HEK293 (cell line): ENCODE data around the gene VEGFB.

ENCODE experiments used
- CTCF ChIA-PET: fragments of 350-600 bp; formaldehyde crosslinking; extraction: SDS; loops from one replicate; lab custom pipeline; 2021; ENCODE audit warnings: antibody characterized with exemption; lab: Yijun Ruan, JAX
- POLR2A ChIA-PET: fragments of 300-600 bp; formaldehyde crosslinking; extraction: SDS; loops from one replicate; lab custom pipeline; 2020; ENCODE audit warnings: antibody characterized with exemption, inconsistent platforms; lab: Yijun Ruan, JAX
- H3K27ac ChIP-seq: fragments of 200-500 bp; sonication (Bioruptor generic); 2 replicates; pipeline ENCODE4 v1.5.1; 2014; ENCODE audit warnings: low read depth, low read length, control low read depth, inconsistent platforms; ENCODE audit errors: extremely low read depth
- H3K36me3 ChIP-seq, 2 experiments: fragments of 200-500 bp in 1 of 2; sonication (Bioruptor generic) in 1 of 2; 1 replicate in 1 of 2; 2 replicates in 1 of 2; pipeline ENCODE4 v1.5.1; 2014 to 2017; ENCODE audit warnings: inconsistent platforms in 2 of 2, low read length in 2 of 2; ENCODE audit not compliant: control insufficient read depth in 2 of 2, insufficient read depth in 1 of 2
- H3K4me1 ChIP-seq: fragments of 200-500 bp; sonication (Bioruptor generic); 2 replicates; pipeline ENCODE4 v1.5.1; 2014; ENCODE audit warnings: mild to moderate bottlenecking, low read length, inconsistent platforms; ENCODE audit not compliant: control insufficient read depth, insufficient read depth
- H3K4me3 ChIP-seq: 2 replicates; pipeline ENCODE4 v1.5.1; 2011; ENCODE audit warnings: low read depth, mild to moderate bottlenecking, control low read depth, low read length, moderate library complexity
- H3K9me3 ChIP-seq: fragments of 200-500 bp; sonication (Bioruptor generic); 2 replicates; pipeline ENCODE4 v1.5.1; 2014; ENCODE audit warnings: low read depth, low read length, inconsistent platforms; ENCODE audit not compliant: control insufficient read depth, insufficient read depth
- SCRT1 ChIP-seq: fragments of 450-650 bp; formaldehyde crosslinking; IDR thresholded peaks from 2 replicates; pipeline ENCODE4 v1.5.1; 2016; ENCODE audit warnings: missing biosample characterization, missing genetic modification characterization, borderline replicate concordance
- SCRT2 ChIP-seq: fragments of 450-650 bp; formaldehyde crosslinking; IDR thresholded peaks from 2 replicates; pipeline ENCODE4 v1.5.1; 2016; ENCODE audit warnings: missing biosample characterization, missing genetic modification characterization
- ZBTB1 ChIP-seq: fragments of 450-650 bp; formaldehyde crosslinking; IDR thresholded peaks from 2 replicates; pipeline ENCODE4 v1.5.1; 2016; ENCODE audit warnings: missing biosample characterization, missing genetic modification characterization
- ZEB2 ChIP-seq: fragments of 450-650 bp; formaldehyde crosslinking; IDR thresholded peaks from 2 replicates; pipeline ENCODE4 v1.5.1; 2016; ENCODE audit warnings: missing biosample characterization, missing genetic modification characterization
- ZFHX2 ChIP-seq: fragments of 450-650 bp; formaldehyde crosslinking; conservative IDR thresholded peaks from 2 replicates; pipeline ENCODE4 v1.5.1; 2016; ENCODE audit warnings: missing biosample characterization, missing genetic modification characterization
- ZNF10 ChIP-seq: fragments of 450-650 bp; formaldehyde crosslinking; IDR thresholded peaks from 2 replicates; pipeline ENCODE4 v1.5.1; 2017; ENCODE audit warnings: missing biosample characterization, missing genetic modification characterization
- ZNF112 ChIP-seq: fragments of 450-650 bp; formaldehyde crosslinking; IDR thresholded peaks from 2 replicates; pipeline ENCODE4 v1.5.0; 2017; ENCODE audit warnings: missing biosample characterization, missing genetic modification characterization
- ZNF600 ChIP-seq: fragments of 450-650 bp; formaldehyde crosslinking; IDR thresholded peaks from 2 replicates; pipeline ENCODE4 v1.5.1; 2016; ENCODE audit warnings: missing biosample characterization, missing genetic modification characterization
- ZNF747 ChIP-seq: fragments of 450-650 bp; formaldehyde crosslinking; IDR thresholded peaks from 2 replicates; pipeline ENCODE4 v1.5.1; 2016; ENCODE audit warnings: missing biosample characterization, missing genetic modification characterization
- ZNF837 ChIP-seq: fragments of 450-650 bp; formaldehyde crosslinking; IDR thresholded peaks from 2 replicates; pipeline ENCODE4 v1.5.1; 2016; ENCODE audit warnings: missing biosample characterization, missing genetic modification characterization
- ZSCAN30 ChIP-seq: fragments of 450-650 bp; IDR thresholded peaks from 2 replicates; pipeline ENCODE4 v1.5.1; 2018; ENCODE audit warnings: missing biosample characterization, mild to moderate bottlenecking, missing genetic modification characterization, moderate library complexity
- TF ChIP-seq, protein P1 (sequence below): fragments of 450-650 bp; formaldehyde crosslinking; IDR thresholded peaks from 2 replicates; pipeline ENCODE4 v1.5.1; 2016; ENCODE audit warnings: missing biosample characterization, missing genetic modification characterization
- TF ChIP-seq, protein P2 (sequence below): fragments of 450-650 bp; formaldehyde crosslinking; IDR thresholded peaks from 2 replicates; pipeline ENCODE4 v1.5.1; 2016; ENCODE audit warnings: missing biosample characterization, missing genetic modification characterization
- TF ChIP-seq, protein P3 (sequence below): fragments of 450-650 bp; formaldehyde crosslinking; IDR thresholded peaks from 2 replicates; pipeline ENCODE4 v1.5.1; 2016; ENCODE audit warnings: missing biosample characterization, missing genetic modification characterization
- TF ChIP-seq, protein P4 (sequence below): fragments of 450-650 bp; formaldehyde crosslinking; IDR thresholded peaks from 2 replicates; pipeline ENCODE4 v1.5.1; 2016; ENCODE audit warnings: missing biosample characterization, missing genetic modification characterization
- TF ChIP-seq, protein P5 (sequence below): fragments of 450-650 bp; formaldehyde crosslinking; IDR thresholded peaks from 2 replicates; pipeline ENCODE4 v1.5.1; 2016; ENCODE audit warnings: missing biosample characterization, missing genetic modification characterization
- TF ChIP-seq, protein P6 (sequence below): fragments of 450-650 bp; formaldehyde crosslinking; IDR thresholded peaks from 2 replicates; pipeline ENCODE4 v1.5.1; 2016; ENCODE audit warnings: missing biosample characterization, missing genetic modification characterization
- TF ChIP-seq, protein P7 (sequence below): fragments of 450-650 bp; formaldehyde crosslinking; IDR thresholded peaks from 2 replicates; pipeline ENCODE4 v1.5.1; 2017; ENCODE audit warnings: missing biosample characterization, missing genetic modification characterization

Gene VEGFB

DNA sequence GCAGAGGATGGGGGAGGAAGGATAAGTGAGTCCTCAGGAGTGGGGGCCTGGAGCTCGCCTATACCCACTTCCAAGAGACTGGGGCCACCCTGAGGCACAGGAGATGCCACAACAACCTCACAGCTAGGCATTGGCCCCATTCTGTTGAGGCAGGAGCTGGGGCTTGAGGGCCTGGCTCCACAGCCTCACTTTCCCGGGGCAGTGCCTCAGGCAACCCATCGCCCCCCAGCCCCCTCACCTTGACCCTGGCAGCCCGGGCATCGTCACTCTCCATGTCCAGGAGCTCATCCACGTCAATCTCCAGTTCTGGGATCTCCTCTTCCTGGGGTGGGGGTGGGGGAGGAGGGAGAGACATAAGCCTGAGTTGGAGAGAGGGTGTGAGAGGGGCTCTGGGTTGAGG, 10.6 kb downstream of the VEGFB start (continued):
- TF ChIP-seq, protein P1, sequence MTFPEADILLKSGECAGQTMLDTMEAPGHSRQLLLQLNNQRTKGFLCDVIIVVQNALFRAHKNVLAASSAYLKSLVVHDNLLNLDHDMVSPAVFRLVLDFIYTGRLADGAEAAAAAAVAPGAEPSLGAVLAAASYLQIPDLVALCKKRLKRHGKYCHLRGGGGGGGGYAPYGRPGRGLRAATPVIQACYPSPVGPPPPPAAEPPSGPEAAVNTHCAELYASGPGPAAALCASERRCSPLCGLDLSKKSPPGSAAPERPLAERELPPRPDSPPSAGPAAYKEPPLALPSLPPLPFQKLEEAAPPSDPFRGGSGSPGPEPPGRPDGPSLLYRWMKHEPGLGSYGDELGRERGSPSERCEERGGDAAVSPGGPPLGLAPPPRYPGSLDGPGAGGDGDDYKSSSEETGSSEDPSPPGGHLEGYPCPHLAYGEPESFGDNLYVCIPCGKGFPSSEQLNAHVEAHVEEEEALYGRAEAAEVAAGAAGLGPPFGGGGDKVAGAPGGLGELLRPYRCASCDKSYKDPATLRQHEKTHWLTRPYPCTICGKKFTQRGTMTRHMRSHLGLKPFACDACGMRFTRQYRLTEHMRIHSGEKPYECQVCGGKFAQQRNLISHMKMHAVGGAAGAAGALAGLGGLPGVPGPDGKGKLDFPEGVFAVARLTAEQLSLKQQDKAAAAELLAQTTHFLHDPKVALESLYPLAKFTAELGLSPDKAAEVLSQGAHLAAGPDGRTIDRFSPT (tag by site-specific recombination), result peak; percentile 58; the same call in 1 of the 2 replicates
- no peak for TF ChIP-seq ZNF112 (tag by site-specific recombination)

DNA sequence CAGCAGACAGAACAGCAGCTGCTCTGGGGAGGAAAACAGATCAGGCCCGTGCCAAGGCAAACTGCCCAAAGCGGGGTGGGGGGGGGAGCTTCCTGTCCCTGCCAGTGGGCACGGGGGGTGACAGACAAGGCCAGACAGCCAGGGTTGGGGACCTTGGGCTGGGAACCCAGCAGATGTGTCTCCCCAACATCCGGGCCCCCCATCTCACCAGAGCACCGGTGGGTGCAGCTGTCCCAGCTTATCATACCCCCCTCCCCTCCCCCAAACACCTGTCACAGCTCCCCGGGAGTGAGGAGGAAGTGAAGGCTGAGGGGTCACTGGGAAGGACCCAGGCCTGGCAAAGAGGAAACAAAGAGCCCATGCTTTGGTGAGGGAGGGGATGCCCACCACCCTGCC, 11.0 kb downstream of the VEGFB start:
- Histone ChIP-seq H3K4me1 (no peaks in the 10 kb centered on the region), H3K36me3 (peaks cover 0 to 20% of the 10 kb centered on the region in 2 experiments; a peak in 1 of 3 replicates), H3K4me3 (peak overlapping the region; percentile 68), H3K27ac (peak overlapping the region; percentile 66; the same call in 1 of the 2 replicates), H3K9me3 (no peaks in the 10 kb centered on the region)
- POLR2A ChIA-PET, result interaction anchor here (0.7 to 7.2 kb wide), 9 partner anchors 10 to 72 kb away, joined by 3 to 96 read pairs (median 6); partner anchors contain the start of genes NUDT22, PRDX5, STIP1 and TRMT112
- TF ChIP-seq, protein P2, sequence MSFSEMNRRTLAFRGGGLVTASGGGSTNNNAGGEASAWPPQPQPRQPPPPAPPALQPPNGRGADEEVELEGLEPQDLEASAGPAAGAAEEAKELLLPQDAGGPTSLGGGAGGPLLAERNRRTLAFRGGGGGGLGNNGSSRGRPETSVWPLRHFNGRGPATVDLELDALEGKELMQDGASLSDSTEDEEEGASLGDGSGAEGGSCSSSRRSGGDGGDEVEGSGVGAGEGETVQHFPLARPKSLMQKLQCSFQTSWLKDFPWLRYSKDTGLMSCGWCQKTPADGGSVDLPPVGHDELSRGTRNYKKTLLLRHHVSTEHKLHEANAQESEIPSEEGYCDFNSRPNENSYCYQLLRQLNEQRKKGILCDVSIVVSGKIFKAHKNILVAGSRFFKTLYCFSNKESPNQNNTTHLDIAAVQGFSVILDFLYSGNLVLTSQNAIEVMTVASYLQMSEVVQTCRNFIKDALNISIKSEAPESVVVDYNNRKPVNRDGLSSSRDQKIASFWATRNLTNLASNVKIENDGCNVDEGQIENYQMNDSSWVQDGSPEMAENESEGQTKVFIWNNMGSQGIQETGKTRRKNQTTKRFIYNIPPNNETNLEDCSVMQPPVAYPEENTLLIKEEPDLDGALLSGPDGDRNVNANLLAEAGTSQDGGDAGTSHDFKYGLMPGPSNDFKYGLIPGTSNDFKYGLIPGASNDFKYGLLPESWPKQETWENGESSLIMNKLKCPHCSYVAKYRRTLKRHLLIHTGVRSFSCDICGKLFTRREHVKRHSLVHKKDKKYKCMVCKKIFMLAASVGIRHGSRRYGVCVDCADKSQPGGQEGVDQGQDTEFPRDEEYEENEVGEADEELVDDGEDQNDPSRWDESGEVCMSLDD, result 0 out of 2 replicates have a peak, but pooled peaks have one; percentile 2
- no peak for TF ChIP-seq ZNF837 (tag by site-specific recombination)
- no peak for TF ChIP-seq ZFHX2
- TF ChIP-seq SCRT1 (tag by site-specific recombination), result peak; percentile 57; the same call in 1 of the 2 replicates
- TF ChIP-seq, protein P3, sequence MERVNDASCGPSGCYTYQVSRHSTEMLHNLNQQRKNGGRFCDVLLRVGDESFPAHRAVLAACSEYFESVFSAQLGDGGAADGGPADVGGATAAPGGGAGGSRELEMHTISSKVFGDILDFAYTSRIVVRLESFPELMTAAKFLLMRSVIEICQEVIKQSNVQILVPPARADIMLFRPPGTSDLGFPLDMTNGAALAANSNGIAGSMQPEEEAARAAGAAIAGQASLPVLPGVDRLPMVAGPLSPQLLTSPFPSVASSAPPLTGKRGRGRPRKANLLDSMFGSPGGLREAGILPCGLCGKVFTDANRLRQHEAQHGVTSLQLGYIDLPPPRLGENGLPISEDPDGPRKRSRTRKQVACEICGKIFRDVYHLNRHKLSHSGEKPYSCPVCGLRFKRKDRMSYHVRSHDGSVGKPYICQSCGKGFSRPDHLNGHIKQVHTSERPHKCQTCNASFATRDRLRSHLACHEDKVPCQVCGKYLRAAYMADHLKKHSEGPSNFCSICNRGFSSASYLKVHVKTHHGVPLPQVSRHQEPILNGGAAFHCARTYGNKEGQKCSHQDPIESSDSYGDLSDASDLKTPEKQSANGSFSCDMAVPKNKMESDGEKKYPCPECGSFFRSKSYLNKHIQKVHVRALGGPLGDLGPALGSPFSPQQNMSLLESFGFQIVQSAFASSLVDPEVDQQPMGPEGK (tag by site-specific recombination), result 0 out of 2 replicates have a peak, but pooled peaks have one; percentile 12
- TF ChIP-seq, protein P4, sequence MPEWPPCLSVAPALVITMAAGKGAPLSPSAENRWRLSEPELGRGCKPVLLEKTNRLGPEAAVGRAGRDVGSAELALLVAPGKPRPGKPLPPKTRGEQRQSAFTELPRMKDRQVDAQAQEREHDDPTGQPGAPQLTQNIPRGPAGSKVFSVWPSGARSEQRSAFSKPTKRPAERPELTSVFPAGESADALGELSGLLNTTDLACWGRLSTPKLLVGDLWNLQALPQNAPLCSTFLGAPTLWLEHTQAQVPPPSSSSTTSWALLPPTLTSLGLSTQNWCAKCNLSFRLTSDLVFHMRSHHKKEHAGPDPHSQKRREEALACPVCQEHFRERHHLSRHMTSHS, result no peak
- peak; percentile 58; the same call in 1 of the 2 replicates for TF ChIP-seq SCRT2
- TF ChIP-seq ZNF600, result no peak
- no peak for TF ChIP-seq ZNF747
- no peak for TF ChIP-seq ZBTB1 (tag by site-specific recombination)
- CTCF ChIA-PET, result interaction anchor here (0.5 to 1.7 kb wide), 10 partner anchors 10 to 987 kb away, joined by 3 to 10 read pairs (median 4); no protein-coding TSS in a partner anchor

DNA sequence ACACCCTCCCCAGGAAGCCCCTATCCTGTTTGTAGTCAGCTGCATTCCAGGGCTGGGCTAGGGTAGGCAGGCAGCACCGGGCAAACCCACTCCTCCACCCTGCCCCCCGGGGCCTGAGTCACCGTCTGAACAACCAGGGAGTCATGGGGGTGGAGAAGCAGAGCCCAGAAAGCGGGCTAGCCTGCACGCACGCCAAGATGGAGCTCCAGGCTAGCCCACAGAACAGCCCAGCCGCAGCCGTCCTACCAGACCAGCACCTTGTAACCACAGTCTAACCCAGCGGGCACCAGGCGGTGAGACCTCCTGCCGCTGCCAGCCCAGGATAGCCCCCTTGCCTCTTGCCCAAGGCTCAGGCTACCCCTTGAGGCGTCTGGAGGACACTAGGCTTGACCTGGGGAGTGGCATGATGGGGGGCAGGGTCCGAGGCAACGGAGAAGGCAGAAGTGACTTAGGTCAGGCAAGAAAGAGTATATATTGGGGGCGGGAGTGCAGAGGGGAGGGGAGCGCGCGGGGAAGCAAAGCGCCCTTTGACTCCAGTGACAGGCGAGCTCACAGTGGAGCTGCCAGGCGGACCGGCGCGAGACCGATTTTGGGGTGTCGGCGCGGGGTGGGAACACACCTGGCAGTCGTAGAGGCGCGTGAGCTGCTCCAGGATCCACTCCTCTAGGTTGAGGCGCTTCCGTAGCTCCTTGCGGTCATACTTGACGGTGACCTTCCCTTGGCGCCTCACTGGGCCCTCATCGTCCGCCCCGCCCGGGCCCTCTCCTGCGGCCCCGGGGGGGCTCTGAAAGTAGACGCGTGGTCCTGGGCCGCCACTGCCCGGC, 11.6 kb downstream of the VEGFB start:
- Histone ChIP-seq H3K4me1 (peaks cover 4% of the 10 kb centered on the region), H3K27ac (peak overlapping the region; percentile 66; the same call in 1 of the 2 replicates), H3K36me3 (peaks cover 0 to 20% of the 10 kb centered on the region in 2 experiments; a peak in 1 of 3 replicates), H3K4me3 (peak overlapping the region; percentile 68), H3K9me3 (no peaks in the 10 kb centered on the region)
- ChIA-PET CTCF (interaction anchor here (0.9 to 1.7 kb wide), 7 partner anchors 9 to 86 kb away, joined by 3 to 10 read pairs (median 4); no protein-coding TSS in a partner anchor), POLR2A (interaction anchor here (0.6 to 7.2 kb wide), 10 partner anchors 10 to 72 kb away, joined by 3 to 96 read pairs (median 6); partner anchors contain the start of genes NUDT22, PRDX5, STIP1 and TRMT112)
- TF ChIP-seq, protein P5, sequence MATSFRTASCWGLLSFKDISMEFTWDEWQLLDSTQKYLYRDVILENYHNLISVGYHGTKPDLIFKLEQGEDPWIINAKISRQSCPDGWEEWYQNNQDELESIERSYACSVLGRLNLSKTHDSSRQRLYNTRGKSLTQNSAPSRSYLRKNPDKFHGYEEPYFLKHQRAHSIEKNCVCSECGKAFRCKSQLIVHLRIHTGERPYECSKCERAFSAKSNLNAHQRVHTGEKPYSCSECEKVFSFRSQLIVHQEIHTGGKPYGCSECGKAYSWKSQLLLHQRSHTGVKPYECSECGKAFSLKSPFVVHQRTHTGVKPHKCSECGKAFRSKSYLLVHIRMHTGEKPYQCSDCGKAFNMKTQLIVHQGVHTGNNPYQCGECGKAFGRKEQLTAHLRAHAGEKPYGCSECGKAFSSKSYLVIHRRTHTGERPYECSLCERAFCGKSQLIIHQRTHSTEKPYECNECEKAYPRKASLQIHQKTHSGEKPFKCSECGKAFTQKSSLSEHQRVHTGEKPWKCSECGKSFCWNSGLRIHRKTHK (tag by site-specific recombination), result no peak
- TF ChIP-seq, protein P6, sequence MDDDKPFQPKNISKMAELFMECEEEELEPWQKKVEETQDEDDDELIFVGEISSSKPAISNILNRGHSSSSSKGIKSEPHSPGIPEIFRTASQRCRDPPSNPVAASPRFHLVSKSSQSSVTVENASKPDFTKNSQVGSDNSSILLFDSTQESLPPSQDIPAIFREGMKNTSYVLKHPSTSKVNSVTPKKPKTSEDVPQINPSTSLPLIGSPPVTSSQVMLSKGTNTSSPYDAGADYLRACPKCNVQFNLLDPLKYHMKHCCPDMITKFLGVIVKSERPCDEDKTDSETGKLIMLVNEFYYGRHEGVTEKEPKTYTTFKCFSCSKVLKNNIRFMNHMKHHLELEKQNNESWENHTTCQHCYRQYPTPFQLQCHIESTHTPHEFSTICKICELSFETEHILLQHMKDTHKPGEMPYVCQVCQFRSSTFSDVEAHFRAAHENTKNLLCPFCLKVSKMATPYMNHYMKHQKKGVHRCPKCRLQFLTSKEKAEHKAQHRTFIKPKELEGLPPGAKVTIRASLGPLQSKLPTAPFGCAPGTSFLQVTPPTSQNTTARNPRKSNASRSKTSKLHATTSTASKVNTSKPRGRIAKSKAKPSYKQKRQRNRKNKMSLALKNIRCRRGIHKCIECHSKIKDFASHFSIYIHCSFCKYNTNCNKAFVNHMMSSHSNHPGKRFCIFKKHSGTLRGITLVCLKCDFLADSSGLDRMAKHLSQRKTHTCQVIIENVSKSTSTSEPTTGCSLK (tag by site-specific recombination), result no peak
- TF ChIP-seq ZNF10 (tag by site-specific recombination) (no peak), ZEB2 (tag by site-specific recombination) (peak; percentile 69), ZSCAN30 (tag by site-specific recombination) (0 out of 2 replicates have a peak, but pooled peaks have one; percentile 36)
- TF ChIP-seq, protein P7, sequence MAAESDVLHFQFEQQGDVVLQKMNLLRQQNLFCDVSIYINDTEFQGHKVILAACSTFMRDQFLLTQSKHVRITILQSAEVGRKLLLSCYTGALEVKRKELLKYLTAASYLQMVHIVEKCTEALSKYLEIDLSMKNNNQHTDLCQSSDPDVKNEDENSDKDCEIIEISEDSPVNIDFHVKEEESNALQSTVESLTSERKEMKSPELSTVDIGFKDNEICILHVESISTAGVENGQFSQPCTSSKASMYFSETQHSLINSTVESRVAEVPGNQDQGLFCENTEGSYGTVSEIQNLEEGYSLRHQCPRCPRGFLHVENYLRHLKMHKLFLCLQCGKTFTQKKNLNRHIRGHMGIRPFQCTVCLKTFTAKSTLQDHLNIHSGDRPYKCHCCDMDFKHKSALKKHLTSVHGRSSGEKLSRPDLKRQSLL (tag by site-specific recombination), result no peak
